Measurements from ENCODE around the gene PGR. TPM values are rescaled to one million over a fixed set of nuclear protein-coding genes. Genes with fewer than 3 reads are reported as not detected.
A peak's percentile ranks its signal among the peaks of the same experiment; 100 is the strongest.

Gene PGR
- total and polyA plus RNA-seq, 2 of the 8 experiments (the other 6 are each of a cell fraction or from before 2014, with no cell fraction given): 0.03 to 0.35 TPM

DNA sequence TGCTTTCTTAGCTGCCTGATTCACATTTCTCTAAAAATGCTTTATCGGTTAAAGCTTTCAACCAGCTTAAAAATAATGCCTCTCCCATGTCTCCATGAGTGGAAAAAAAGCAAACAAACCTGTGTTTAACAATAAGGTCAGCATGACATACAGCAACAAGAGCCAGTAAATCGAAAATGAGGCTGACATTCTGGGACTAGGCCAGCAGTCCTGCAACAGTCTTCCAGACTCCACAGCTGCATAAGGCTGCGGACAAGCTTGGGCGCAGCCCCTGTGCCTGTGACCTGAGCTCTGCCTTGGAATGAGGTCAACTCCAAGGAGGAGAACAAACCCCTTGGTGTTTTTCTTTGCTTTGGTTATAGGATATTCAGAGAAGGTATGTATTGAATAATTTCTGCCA lies 95.5 kb downstream of the PGR start:
- ChIA-PET CTCF (ENCODE audit: partially characterized antibody) (interaction anchor here (0.6 to 1.4 kb wide), 5 partner anchors 12 to 730 kb away, joined by 3 to 4 read pairs (median 3); no protein-coding TSS in a partner anchor), POLR2A (ENCODE audit: partially characterized antibody) (no interaction called here)
- Histone ChIP-seq H3K4me1 (replicated peaks in 1 of 4; ENCODE audit: control insufficient read depth in 3 of 4, insufficient read depth in 4 of 4, low read length in 3 of 4) (no peaks in the 10 kb centered on the region), H4K20me1 (replicated peaks in 1 of 2; ENCODE audit: control insufficient read depth in 1 of 2, insufficient read depth in 2 of 2, low read length in 2 of 2) (no peaks in the 10 kb centered on the region), H3K23me2 (ENCODE audit: low read depth, low read length) (no peaks in the 10 kb centered on the region), H2AK5ac (ENCODE audit: low read depth, low read length) (no peak overlapping the region), H3K4ac (replicated peaks; ENCODE audit: insufficient read length, low read depth, low read length) (no peak overlapping the region), H2AFZ (ENCODE audit: low read length) (peak overlapping the region; percentile 88), H3K9ac (replicated peaks in 1 of 4; ENCODE audit: extremely low read depth in 1 of 4, low read depth in 3 of 4, low read length in 3 of 4) (no peak overlapping the region), H4K5ac (ENCODE audit: insufficient read length, low read depth, low read length) (no peak overlapping the region), H3K14ac (ENCODE audit: insufficient read length) (no peak overlapping the region), H4K8ac (ENCODE audit: extremely low read depth, insufficient read depth, low read length) (no peak overlapping the region), H3K36me3 (ENCODE audit: control insufficient read depth in 2 of 4, insufficient read depth in 4 of 4, low read length in 3 of 4) (no peaks in the 10 kb centered on the region), H3K56ac (replicated peaks; ENCODE audit: insufficient read length, low read depth, low read length) (no peak overlapping the region), H3K4me2 (ENCODE audit: insufficient read depth in 1 of 2, low read depth in 2 of 2, low read length in 2 of 2) (no peak overlapping the region), H3K79me1 (ENCODE audit: low read depth, low read length) (no peaks in the 10 kb centered on the region), H2BK5ac (ENCODE audit: low read depth, low read length) (no peak overlapping the region), H3K18ac (ENCODE audit: extremely low read depth, low read length) (no peak overlapping the region), H3K79me2 (ENCODE audit: control insufficient read depth in 1 of 2, insufficient read depth in 2 of 2, low read length in 2 of 2) (no peaks in the 10 kb centered on the region), H4K91ac (replicated peaks; ENCODE audit: insufficient read length, low read length) (no peak overlapping the region), H3K27ac (ENCODE audit: low read depth, low read length) (no peak overlapping the region), H2BK15ac (ENCODE audit: low read length) (no peak overlapping the region), H3K27me3 (replicated peaks in 1 of 4; ENCODE audit: control insufficient read depth in 3 of 4, extremely low read depth in 1 of 4, insufficient read depth in 3 of 4, low read length in 3 of 4) (no peaks in the 10 kb centered on the region), H3K9me3 (ENCODE audit: insufficient read depth in 2 of 2, low read depth in 1 of 2, low read length in 1 of 2) (no peaks in the 10 kb centered on the region), H3K23ac (ENCODE audit: insufficient read length) (no peak overlapping the region), H2BK20ac (ENCODE audit: low read length) (no peak overlapping the region), H2BK120ac (replicated peaks; ENCODE audit: low read depth, low read length) (no peak overlapping the region), H3K4me3 (ENCODE audit: extremely low read depth in 1 of 4, insufficient read depth in 2 of 4, low read depth in 3 of 4, low read length in 4 of 4) (no peak overlapping the region), H2BK12ac (ENCODE audit: low read depth, low read length) (no peak overlapping the region)
- FAIRE-seq: no peak
- DNase-seq (ENCODE audit: low read depth in 1 of 2, low spot score in 2 of 2): no peak
- TF ChIP-seq SUZ12 (IDR thresholded peaks at IDR 0.05; ENCODE audit: low read length) (no peak), JUN (IDR thresholded peaks at IDR 0.05; ENCODE audit: low read depth, low read length) (no peak), ZNF274 (IDR thresholded peaks at IDR 0.05; ENCODE audit: borderline replicate concordance, extremely low read depth, low read length) (no peak), CREB1 (IDR thresholded peaks at IDR 0.05) (no peak)
- 72% methylated on average over 4 of the region's 4 CpGs; no CpG with 5 or more reads in 1 of the 2 experiments for WGBS, 2 experiments (ENCODE audit: extremely low coverage in 1 of 2, insufficient coverage in 1 of 2, insufficient read length in 1 of 2, insufficient replicate concordance in 2 of 2, low coverage in 1 of 2, low lambda C conversion rate in 2 of 2, missing lambda C conversion rate in 1 of 2)
